Endothelial cell of umbilical vein (primary cell): Measurements from ENCODE around the gene PDLIM4. TPM values are rescaled to one million over a fixed set of nuclear protein-coding genes. Genes with fewer than 3 reads are reported as not detected.

Experiments used
- BruUV-seq: library from RNA; stranded (reverse); fragments of 400-500 nt; replicated peaks from 2 replicates; lab custom pipeline; 2021; lab: Mats Ljungman, UMichigan
- CTCF ChIA-PET: fragments of 300-600, 350-600 bp; sonication (Branson Sonifier 250); formaldehyde crosslinking; loops from one replicate; lab custom pipeline; 2021; ENCODE audit warnings: antibody characterized with exemption, inconsistent platforms; lab: Charles Lee
- POLR2A ChIA-PET: fragments of 300-600, 350-600 bp; sonication (Branson Sonifier 250); formaldehyde crosslinking; loops from one replicate; lab custom pipeline; 2021; ENCODE audit warnings: antibody characterized with exemption, inconsistent platforms; lab: Charles Lee
- DNase-seq: peaks from one replicate; pipeline ENCODE4 v3.0.0-alpha.2; 2011; ENCODE audit warnings: low read depth, low spot score
- FAIRE-seq: peaks from 2 replicates; lab custom pipeline; 2011; peaks lifted over from hg19 to GRCh38; lab: Jason Lieb, UNC
- H2AFZ ChIP-seq: 2 replicates; pipeline ENCODE4 v1.6.0; 2012; ENCODE audit warnings: low read depth, low read length, control low read depth, inconsistent platforms
- H3K27ac ChIP-seq: 2 replicates; pipeline ENCODE4 v1.5.1; 2011; ENCODE audit warnings: low read depth, mild to moderate bottlenecking, control low read depth, low read length, moderate library complexity; ENCODE audit not compliant: insufficient read depth
- H3K27me3 ChIP-seq, 2 experiments: 2 replicates each; pipeline versions ENCODE4 v1.6.0 to v1.6.1; 2011; ENCODE audit warnings: low read length in 2 of 2, mixed read lengths in 1 of 2; ENCODE audit not compliant: control insufficient read depth in 2 of 2, insufficient read depth in 2 of 2
- H3K36me3 ChIP-seq, 2 experiments: 2 replicates in 1 of 2; 3 replicates in 1 of 2; pipeline ENCODE4 v1.5.1; 2011; ENCODE audit warnings: low read length in 2 of 2, mild to moderate bottlenecking in 1 of 2, moderate library complexity in 1 of 2; ENCODE audit not compliant: control insufficient read depth in 2 of 2, insufficient read depth in 2 of 2; ENCODE audit errors: extremely low read depth in 1 of 2
- H3K4me1 ChIP-seq: 3 replicates; pipeline ENCODE4 v1.5.1; 2011; ENCODE audit warnings: mild to moderate bottlenecking, low read length; ENCODE audit not compliant: control insufficient read depth, insufficient read depth; ENCODE audit errors: extremely low read depth
- H3K4me2 ChIP-seq: 2 replicates; pipeline ENCODE4 v1.6.1; 2011; ENCODE audit warnings: low read length, control low read depth, mixed read lengths; ENCODE audit not compliant: insufficient read depth
- H3K4me3 ChIP-seq, 3 experiments: fragments of 200-600 bp in 1 of 3; sonication (generic), shearing (Covaris generic) in 1 of 3; replicated peaks in 1 of 3; 2 replicates each; pipeline ENCODE4 v1.5.1; 2011 to 2016; ENCODE audit warnings: control low read depth in 3 of 3, low read length in 3 of 3, mild to moderate bottlenecking in 2 of 3, inconsistent platforms in 1 of 3, low read depth in 1 of 3, moderate library complexity in 1 of 3; ENCODE audit not compliant: insufficient read depth in 1 of 3
- H3K79me2 ChIP-seq: 2 replicates; pipeline ENCODE4 v1.6.0; 2012; ENCODE audit warnings: low read length, inconsistent platforms; ENCODE audit not compliant: control insufficient read depth, insufficient read depth
- H3K9ac ChIP-seq: replicated peaks from 2 replicates; pipeline ENCODE3; 2011; ENCODE audit warnings: low read length, control low read depth; ENCODE audit not compliant: insufficient read depth; ENCODE audit errors: extremely low read depth
- H3K9me1 ChIP-seq: replicated peaks from 3 replicates; pipeline ENCODE4 v1.6.0; 2011; ENCODE audit warnings: mild to moderate bottlenecking, low read length; ENCODE audit not compliant: control insufficient read depth, insufficient read depth; ENCODE audit errors: extremely low read depth
- H3K9me3 ChIP-seq: replicated peaks from 2 replicates; pipeline ENCODE4 v1.5.1; 2012; ENCODE audit warnings: low read length, inconsistent platforms; ENCODE audit not compliant: control insufficient read depth, insufficient read depth
- H4K20me1 ChIP-seq: replicated peaks from 2 replicates; pipeline ENCODE3; 2011; ENCODE audit warnings: mild to moderate bottlenecking, low read length; ENCODE audit not compliant: control insufficient read depth, insufficient read depth; ENCODE audit errors: extremely low read depth
- CTCF ChIP-seq, 2 donors: IDR thresholded peaks; 1 replicate in 1 of 2; 2 replicates in 1 of 2; pipeline ENCODE4 v1.5.1; 2011; ENCODE audit warnings: low read length in 2 of 2, mild to moderate bottlenecking in 2 of 2, moderate library complexity in 2 of 2, control low read depth in 1 of 2, inconsistent platforms in 1 of 2, low read depth in 1 of 2; ENCODE audit not compliant: insufficient read depth in 1 of 2; ENCODE audit errors: extremely low read depth in 1 of 2
- EZH2 ChIP-seq: IDR thresholded peaks from 2 replicates; pipeline ENCODE4 v1.6.1; 2012; ENCODE audit warnings: borderline replicate concordance, low read depth, mild to moderate bottlenecking, moderate library complexity, low read length, inconsistent platforms; ENCODE audit not compliant: severe bottlenecking
- FOS ChIP-seq: IDR thresholded peaks from 2 replicates; pipeline ENCODE4 v1.6.1; 2011; ENCODE audit warnings: mild to moderate bottlenecking, low read length, moderate library complexity, borderline replicate concordance; ENCODE audit not compliant: insufficient read depth
- GATA2 ChIP-seq: IDR thresholded peaks from 2 replicates; pipeline ENCODE4 v1.7.0; 2011; ENCODE audit warnings: low read depth, mild to moderate bottlenecking, moderate library complexity, mixed read lengths, low read length; ENCODE audit not compliant: insufficient read length, insufficient read depth
- JUN ChIP-seq: IDR thresholded peaks from 2 replicates; pipeline ENCODE4 v1.6.1; 2011; ENCODE audit warnings: borderline replicate concordance, low read depth; ENCODE audit not compliant: insufficient read length, insufficient read depth
- MAX ChIP-seq: IDR thresholded peaks from 2 replicates; pipeline ENCODE4 v1.6.1; 2011; ENCODE audit not compliant: insufficient read depth, insufficient read length
- MYC ChIP-seq: IDR thresholded peaks from one replicate; pipeline ENCODE4 v1.6.1; 2011; ENCODE audit warnings: mild to moderate bottlenecking, low read depth, low read length
- POLR2A ChIP-seq: IDR thresholded peaks from 2 replicates; pipeline ENCODE4 v1.6.1; 2012; ENCODE audit warnings: low read depth, mild to moderate bottlenecking, control low read depth, low read length
- POLR2AphosphoS5 ChIP-seq: IDR thresholded peaks from 2 replicates; pipeline ENCODE4 v1.6.1; 2012; ENCODE audit warnings: low read depth, mild to moderate bottlenecking, control low read depth, low read length, moderate library complexity; ENCODE audit not compliant: insufficient read depth
- dilution Hi-C: fragments of 300-500 bp; cut with MboI; formaldehyde crosslinking; loops from one replicate; pipeline ENCODE4 v1.15.0; 2019; ENCODE audit warnings: low sequenced_read_pairs; ENCODE audit not compliant: extremely low pct_ligation_motif_present
- intact Hi-C: fragments of 100-400 bp; cut with micrococcal nuclease; formaldehyde crosslinking; loops from one replicate; pipeline ENCODE4 v1.10.0; 2022
- polyA plus RNA-seq, 4 experiments: library from polyadenylated mRNA; depleted of rRNA in 3 of 4; stranded (reverse) in 3 of 4; unstranded in 1 of 4; fragments of >200 nt; gene quantifications; 2 replicates each; pipeline versions ENCODE4 v1.2.1 to v1.2.3, GENCODE V29; 2011 to 2012; ENCODE audit warnings: missing spikeins in 1 of 4
- total RNA-seq: library from RNA; stranded (reverse); gene quantifications from 2 replicates; pipeline ENCODE4 v1.2.3, GENCODE V29; 2021

PDLIM4 gene
- total and polyA plus RNA-seq, 2 donors (not counting 3 experiments of a cell fraction or from before 2014, with no cell fraction given): 65.7 to 112 TPM

GRCh38 chr5:132237141-132237540 lies 20.4 kb upstream of the PDLIM4 start:
- Histone ChIP-seq H3K4me2 (no peak overlapping the region), H3K36me3 (no peaks in the 10 kb centered on the region), H3K27ac (no peak overlapping the region), H3K27me3 (peaks cover 0 to 1% of the 10 kb centered on the region in 2 experiments), H3K79me2 (no peaks in the 10 kb centered on the region), H3K9me1 (no peaks in the 10 kb centered on the region), H3K9me3 (no peaks in the 10 kb centered on the region), H3K9ac (no peak overlapping the region), H3K4me3 (no peak overlapping the region), H3K4me1 (no peaks in the 10 kb centered on the region), H4K20me1 (no peaks in the 10 kb centered on the region), H2AFZ (no peak overlapping the region)
- CTCF ChIA-PET: interaction anchor here (0.9 to 3.2 kb wide), 19 partner anchors 9 to 264 kb away, joined by 3 to 93 read pairs (median 13); partner anchors contain the start of genes P4HA2, SLC22A4 and SLC22A5
- TF ChIP-seq FOS: no peak
- TF ChIP-seq JUN: no peak
- no peak for TF ChIP-seq GATA2
- TF ChIP-seq POLR2A: no peak
- TF ChIP-seq MYC: no peak
- no peak for FAIRE-seq
- DNase-seq: no peak
- intact Hi-C loops (loop anchor here (5.0 kb wide), 1 partner anchor 35 kb away; no protein-coding TSS in a partner anchor), dilution Hi-C loops (no loop called here)
- POLR2A ChIA-PET: no interaction called here
- no TSS peak for BruUV-seq

- DNase-seq (no peak), FAIRE-seq (no peak)
- Histone ChIP-seq H3K79me2 (no peaks in the 10 kb centered on the region), H3K9ac (no peak overlapping the region), H4K20me1 (no peaks in the 10 kb centered on the region), H3K27ac (no peak overlapping the region), H3K9me1 (no peaks in the 10 kb centered on the region), H3K9me3 (no peaks in the 10 kb centered on the region), H2AFZ (no peak overlapping the region), H3K4me2 (no peak overlapping the region), H3K4me3 (no peak overlapping the region), H3K36me3 (no peaks in the 10 kb centered on the region), H3K27me3 (no peaks in the 10 kb centered on the region), H3K4me1 (no peaks in the 10 kb centered on the region)
- no peak for TF ChIP-seq CTCF (IDR thresholded peaks at IDR 0.05; ENCODE audit: extremely low read depth in 1 of 2, insufficient read depth in 1 of 2, low read depth in 1 of 2, low read length in 2 of 2)
- no peak for TF ChIP-seq POLR2AphosphoS5
- TF ChIP-seq JUN: no peak
- no peak for TF ChIP-seq MYC
- TF ChIP-seq MAX: no peak
- no peak for TF ChIP-seq FOS
- no peak for TF ChIP-seq EZH2
- TF ChIP-seq POLR2A: no peak
- TF ChIP-seq GATA2: no peak
- intact Hi-C loops: loop anchor here (1.0 to 5.0 kb wide), 6 partner anchors 21 to 172 kb away; partner anchors contain the start of gene SLC22A4
- CTCF ChIA-PET: interaction anchor here (0.6 to 3.2 kb wide), 51 partner anchors 9 to 650 kb away, joined by 3 to 93 read pairs (median 5); partner anchors contain the start of genes P4HA2, PDLIM4, SLC22A4 and SLC22A5
- no TSS peak for BruUV-seq
- POLR2A ChIA-PET: interaction anchor here (0.9 kb wide), 1 partner anchor 55 kb away, joined by 3 read pairs; no protein-coding TSS in a partner anchor
- dilution Hi-C loops: no loop called here
These were observed 19.8 kb upstream of the PDLIM4 start for GRCh38 chr5:132237670-132238069.
